ENCODE measurements around the gene IZUMO1.
A peak's percentile ranks its signal among the peaks of the same experiment; 100 is the strongest.

- TF ChIP-seq CTCF (IDR thresholded peaks at IDR 0.05; ENCODE audit: low read depth, low read length) (no peak), POLR2A (IDR thresholded peaks at IDR 0.05; ENCODE audit: extremely low read depth, insufficient read length) (peak; percentile 37), MAX (IDR thresholded peaks at IDR 0.05; ENCODE audit: low read depth, low read length) (no peak)
These were observed 13.9 kb upstream of the IZUMO1 start for GRCh38 chr19:48760504-48761205.
